ENCODE data around the gene HIF3A.

- TF ChIP-seq CTCF (conservative IDR thresholded peaks at IDR 0.05; ENCODE audit: low read length), result no peak
- TF ChIP-seq EZH2phosphoT487 (IDR thresholded peaks at IDR 0.05; ENCODE audit: borderline replicate concordance), result no peak
These were observed 88.8 kb downstream of the HIF3A start for GRCh38 chr19:46385636-46386035.
